ENCODE results near the gene JARID2.

DNA sequence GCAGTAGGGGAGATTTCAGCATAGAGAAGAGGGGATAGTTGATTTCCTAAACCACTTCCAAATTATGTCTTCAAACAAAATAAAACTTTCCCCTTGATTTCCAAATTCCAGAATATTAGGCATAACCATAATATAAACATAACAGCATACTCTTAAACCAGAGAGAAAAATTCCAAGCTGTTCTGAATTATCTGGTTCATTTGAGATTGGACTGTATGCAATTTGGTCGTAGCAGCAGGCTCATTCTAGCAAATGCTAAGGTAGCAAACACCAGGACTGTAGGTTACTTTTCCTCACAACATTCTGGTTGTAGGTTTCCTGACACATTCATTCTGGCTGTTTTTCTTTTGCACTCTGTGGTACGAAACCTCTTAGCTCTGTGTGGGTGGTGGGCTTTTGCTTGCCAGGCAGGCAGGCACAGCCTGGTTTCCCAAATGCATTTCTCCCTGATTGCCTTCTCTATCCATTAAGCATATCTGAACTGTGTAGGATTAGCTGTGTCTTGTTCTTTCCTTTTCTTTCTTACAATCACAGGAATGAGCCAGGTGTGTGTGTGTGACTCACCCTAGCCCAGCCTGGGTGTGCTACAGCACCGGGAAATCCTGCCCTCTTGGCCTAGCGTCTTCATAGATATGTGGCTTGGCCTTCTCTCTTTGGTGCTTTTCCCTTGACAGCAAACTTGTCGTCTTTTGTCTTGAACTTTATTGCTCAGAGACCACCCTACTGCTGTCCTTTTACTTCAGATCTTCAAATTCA lies 77.1 kb downstream of the JARID2 start:
- TF ChIP-seq, protein P1, sequence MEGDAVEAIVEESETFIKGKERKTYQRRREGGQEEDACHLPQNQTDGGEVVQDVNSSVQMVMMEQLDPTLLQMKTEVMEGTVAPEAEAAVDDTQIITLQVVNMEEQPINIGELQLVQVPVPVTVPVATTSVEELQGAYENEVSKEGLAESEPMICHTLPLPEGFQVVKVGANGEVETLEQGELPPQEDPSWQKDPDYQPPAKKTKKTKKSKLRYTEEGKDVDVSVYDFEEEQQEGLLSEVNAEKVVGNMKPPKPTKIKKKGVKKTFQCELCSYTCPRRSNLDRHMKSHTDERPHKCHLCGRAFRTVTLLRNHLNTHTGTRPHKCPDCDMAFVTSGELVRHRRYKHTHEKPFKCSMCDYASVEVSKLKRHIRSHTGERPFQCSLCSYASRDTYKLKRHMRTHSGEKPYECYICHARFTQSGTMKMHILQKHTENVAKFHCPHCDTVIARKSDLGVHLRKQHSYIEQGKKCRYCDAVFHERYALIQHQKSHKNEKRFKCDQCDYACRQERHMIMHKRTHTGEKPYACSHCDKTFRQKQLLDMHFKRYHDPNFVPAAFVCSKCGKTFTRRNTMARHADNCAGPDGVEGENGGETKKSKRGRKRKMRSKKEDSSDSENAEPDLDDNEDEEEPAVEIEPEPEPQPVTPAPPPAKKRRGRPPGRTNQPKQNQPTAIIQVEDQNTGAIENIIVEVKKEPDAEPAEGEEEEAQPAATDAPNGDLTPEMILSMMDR (IDR thresholded peaks at IDR 0.05), result no peak
- TF ChIP-seq POLR2A (IDR thresholded peaks at IDR 0.05) (no peak), EP300 (IDR thresholded peaks at IDR 0.05) (no peak)

Measured in suprapubic skin (tissue), 3 donors.